ENCODE results near the gene CAMSAP1.
A peak's percentile ranks its signal among the peaks of the same experiment; 100 is the strongest.
"Not testable (repeated sequence)": the region's sequence is repeated elsewhere in the genome, so short reads cannot be mapped to it uniquely, and the experiment has no call there.

Gene CAMSAP1

GRCh38 chr9:135951889-135952663 lies 44.7 kb upstream of the CAMSAP1 start (continued):
- TF ChIP-seq FEZF1 (tag by site-specific recombination; IDR thresholded peaks at IDR 0.05) (no peak), ZNF248 (tag by site-specific recombination; IDR thresholded peaks at IDR 0.05) (no peak), REST (tag by site-specific recombination; IDR thresholded peaks at IDR 0.05) (no peak), ZNF626 (tag by site-specific recombination; IDR thresholded peaks at IDR 0.05) (no peak), ZNF239 (tag by site-specific recombination; IDR thresholded peaks at IDR 0.05) (no peak), BCL6B (tag by site-specific recombination; IDR thresholded peaks at IDR 0.05) (no peak), ZNF768 (tag by site-specific recombination; IDR thresholded peaks at IDR 0.05) (no peak), ZNF639 (tag by site-specific recombination; IDR thresholded peaks at IDR 0.05) (no peak), ZNF521 (tag by site-specific recombination; IDR thresholded peaks at IDR 0.05) (no peak), ZNF610 (tag by site-specific recombination; IDR thresholded peaks at IDR 0.05; ENCODE audit: borderline replicate concordance) (no peak)

GRCh38 chr9:135951310-135951709 lies 44.0 kb upstream of the CAMSAP1 start:
- CTCF ChIA-PET: interaction anchor here (0.9 kb wide), 1 partner anchor 13 kb away, joined by 3 read pairs; no protein-coding TSS in a partner anchor
- not testable (repeated sequence) for H3K4me3 ChIP-seq (ENCODE audit: low read depth, low read length); H3K27ac ChIP-seq (ENCODE audit: extremely low read depth, low read depth, low read length)

GRCh38 chr9:135950841-135951240 lies 43.5 kb upstream of the CAMSAP1 start:
- H3K4me3 ChIP-seq (ENCODE audit: low read depth, low read length); POLR2A ChIA-PET; H3K4me1 ChIP-seq (ENCODE audit: control insufficient read depth, insufficient read depth, low read length); H3K27ac ChIP-seq (ENCODE audit: extremely low read depth, low read depth, low read length); H3K9me3 ChIP-seq (ENCODE audit: control insufficient read depth, insufficient read depth, low read depth, low read length): not testable (repeated sequence)
- CTCF ChIA-PET: interaction anchor here (0.9 to 1.5 kb wide), 2 partner anchors 13 to 17 kb away, joined by 3 to 5 read pairs; no protein-coding TSS in a partner anchor
- peaks cover 0 to 60% of the 10 kb centered on the region in 2 experiments; a peak in 2 of 3 replicates for H3K36me3 ChIP-seq (ENCODE audit: control insufficient read depth in 2 of 2, insufficient read depth in 1 of 2, low read length in 2 of 2)

More at GRCh38 chr9:135951310-135951709, 44.0 kb upstream of the CAMSAP1 start:
- H3K4me1 ChIP-seq (ENCODE audit: control insufficient read depth, insufficient read depth, low read length); H3K9me3 ChIP-seq (ENCODE audit: control insufficient read depth, insufficient read depth, low read depth, low read length); POLR2A ChIA-PET: not testable (repeated sequence)
- TF ChIP-seq ZNF121 (tag by site-specific recombination; IDR thresholded peaks at IDR 0.05): peak; percentile 54; the same call in 1 of the 2 replicates
- H3K36me3 ChIP-seq (ENCODE audit: control insufficient read depth in 2 of 2, insufficient read depth in 1 of 2, low read length in 2 of 2): peaks cover 0 to 56% of the 10 kb centered on the region in 2 experiments; a peak in 2 of 3 replicates

- CTCF ChIA-PET: interaction anchor here (1.5 kb wide), 1 partner anchor 17 kb away, joined by 5 read pairs; no protein-coding TSS in a partner anchor
- Histone ChIP-seq H3K36me3 (ENCODE audit: control insufficient read depth in 2 of 2, insufficient read depth in 1 of 2, low read length in 2 of 2) (peaks cover 0 to 67% of the 10 kb centered on the region in 2 experiments; a peak in 2 of 3 replicates), H3K9me3 (ENCODE audit: control insufficient read depth, insufficient read depth, low read depth, low read length) (no peaks in the 10 kb centered on the region), H3K4me3 (ENCODE audit: low read depth, low read length) (no peak overlapping the region), H3K4me1 (ENCODE audit: control insufficient read depth, insufficient read depth, low read length) (no peaks in the 10 kb centered on the region), H3K27ac (ENCODE audit: extremely low read depth, low read depth, low read length) (no peak overlapping the region)
- POLR2A ChIA-PET: interaction anchor here (0.6 kb wide), 1 partner anchor 10 kb away, joined by 3 read pairs; no protein-coding TSS in a partner anchor
- TF ChIP-seq SCRT1 (tag by site-specific recombination; IDR thresholded peaks at IDR 0.05; ENCODE audit: borderline replicate concordance) (no peak), ZNF600 (tag by site-specific recombination; IDR thresholded peaks at IDR 0.05) (no peak), YY1 (tag by site-specific recombination; IDR thresholded peaks at IDR 0.05) (no peak), ZNF391 (tag by site-specific recombination; IDR thresholded peaks at IDR 0.05; ENCODE audit: borderline replicate concordance, low read depth) (no peak), ZNF311 (tag by site-specific recombination; IDR thresholded peaks at IDR 0.05; ENCODE audit: borderline replicate concordance) (no peak), HOXC10 (CRISPR knock-in tag; IDR thresholded peaks at IDR 0.05) (no peak), ZFP41 (tag by site-specific recombination; IDR thresholded peaks at IDR 0.05; ENCODE audit: borderline replicate concordance) (no peak), ZNF785 (tag by site-specific recombination; IDR thresholded peaks at IDR 0.05) (no peak), ZNF837 (tag by site-specific recombination; IDR thresholded peaks at IDR 0.05) (no peak), PRDM1 (tag by site-specific recombination; IDR thresholded peaks at IDR 0.05) (no peak), WT1 (tag by site-specific recombination; IDR thresholded peaks at IDR 0.05) (no peak)
Measured at GRCh38 chr9:135950135-135950682, 42.9 kb upstream of the CAMSAP1 start.
